ENCODE measurements around the gene ZNF444. TPM values are rescaled to one million over a fixed set of nuclear protein-coding genes. Genes with fewer than 3 reads are reported as not detected.

ZNF444 gene
- total RNA-seq, 1 experiment from 2014 or later = 84.0 TPM

- TF ChIP-seq GTF2I (CRISPR knock-in tag; conservative IDR thresholded peaks at IDR 0.05) (no peak), KAT7 (CRISPR knock-in tag; IDR thresholded peaks at IDR 0.05; ENCODE audit: borderline replicate concordance) (no peak), CREM (CRISPR knock-in tag; IDR thresholded peaks at IDR 0.05) (no peak), STAT6 (CRISPR knock-in tag; conservative IDR thresholded peaks at IDR 0.05; ENCODE audit: low read depth) (no peak), ZNF219 (CRISPR knock-in tag; IDR thresholded peaks at IDR 0.05; ENCODE audit: borderline replicate concordance) (no peak)
Measured at GRCh38 chr19:56112313-56112709, 28.8 kb upstream of the ZNF444 start (continued).

- Mint-ChIP-seq H3K36me3 (no peaks in the 10 kb centered on the region), H3K27ac (peak overlapping the region; percentile 79), H3K4me1 (peaks cover 68% of the 10 kb centered on the region), H3K27me3 (ENCODE audit: low read depth) (no peaks in the 10 kb centered on the region), H3K4me3 (no peak overlapping the region), H3K9me3 (no peaks in the 10 kb centered on the region)
- ChIA-PET POLR2A (no interaction called here), CTCF (interaction anchor here (0.6 kb wide), 1 partner anchor 32 kb away, joined by 3 read pairs; no protein-coding TSS in a partner anchor)
- DNase-seq (ENCODE audit: low spot score) (no peak), ATAC-seq (no peak)
- TF ChIP-seq E2F1 (CRISPR knock-in tag; IDR thresholded peaks at IDR 0.05) (no peak), GRHL2 (CRISPR knock-in tag; IDR thresholded peaks at IDR 0.05; ENCODE audit: insufficient replicate concordance, severe bottlenecking) (no peak), NFATC4 (CRISPR knock-in tag; IDR thresholded peaks at IDR 0.05) (no peak), RELA (CRISPR knock-in tag; IDR thresholded peaks at IDR 0.05; ENCODE audit: borderline replicate concordance) (no peak)
Measured at GRCh38 chr19:56113074-56113632, 27.9 kb upstream of the ZNF444 start.

GRCh38 chr19:56114051-56114777 lies 26.9 kb upstream of the ZNF444 start:
- ChIA-PET POLR2A (interaction anchor here (0.6 kb wide), 1 partner anchor 24 kb away, joined by 3 read pairs; no protein-coding TSS in a partner anchor), CTCF (interaction anchor here (0.7 to 1.9 kb wide), 5 partner anchors 20 to 139 kb away, joined by 3 to 8 read pairs (median 4); no protein-coding TSS in a partner anchor)
- Mint-ChIP-seq H3K9me3 (no peaks in the 10 kb centered on the region), H3K27ac (peak overlapping the region; percentile 95), H3K4me3 (no peak overlapping the region), H3K27me3 (ENCODE audit: low read depth) (no peaks in the 10 kb centered on the region), H3K36me3 (no peaks in the 10 kb centered on the region), H3K4me1 (peaks cover 64% of the 10 kb centered on the region)
- TF ChIP-seq E2F5 (CRISPR knock-in tag; IDR thresholded peaks at IDR 0.05) (no peak), ZNF317 (CRISPR knock-in tag; IDR thresholded peaks at IDR 0.05; ENCODE audit: borderline replicate concordance, low read depth) (no peak), TCF7 (CRISPR knock-in tag; IDR thresholded peaks at IDR 0.05; ENCODE audit: low read depth) (no peak), ATF2 (CRISPR knock-in tag; IDR thresholded peaks at IDR 0.05; ENCODE audit: borderline replicate concordance, low read depth) (no peak), FOXK1 (CRISPR knock-in tag; IDR thresholded peaks at IDR 0.05) (no peak), ESRRA (CRISPR knock-in tag; IDR thresholded peaks at IDR 0.05; ENCODE audit: borderline replicate concordance) (no peak), KAT7 (CRISPR knock-in tag; IDR thresholded peaks at IDR 0.05; ENCODE audit: borderline replicate concordance) (no peak), ZNF425 (CRISPR knock-in tag; conservative IDR thresholded peaks at IDR 0.05) (no peak)
- no peak for DNase-seq (ENCODE audit: low spot score)
- peak; percentile 13; the same call in 1 of the 2 replicates for ATAC-seq
